Stomach (tissue), 4 donors: ENCODE measurements around the gene SH3BGRL3.

ENCODE experiments used
- EP300 ChIP-seq: sonication (generic); formaldehyde crosslinking; IDR thresholded peaks from one replicate; pipeline ENCODE4 v1.6.1; 2017; ENCODE audit warnings: antibody characterized with exemption
- POLR2A ChIP-seq, 4 donors: fragments of 450-650 bp; IDR thresholded peaks; one replicate each; pipeline ENCODE4 v1.6.1; 2016; ENCODE audit warnings: antibody characterized with exemption in 4 of 4, control low read depth in 2 of 4, mild to moderate bottlenecking in 1 of 4, moderate library complexity in 1 of 4
- TF ChIP-seq, protein P1 (sequence below), 7 experiments: fragments of 450-650 bp in 4 of 7; fragments of 200-600 bp in 3 of 7; sonication (generic) in 3 of 7; IDR thresholded peaks; one replicate each; pipeline ENCODE4 v1.5.1; 2016 to 2019; ENCODE audit warnings: antibody characterized with exemption in 7 of 7, control low read depth in 2 of 7, mild to moderate bottlenecking in 1 of 7

GRCh38 chr1:26237230-26237966 lies 42.5 kb upstream of the SH3BGRL3 start:
- TF ChIP-seq, protein P1, sequence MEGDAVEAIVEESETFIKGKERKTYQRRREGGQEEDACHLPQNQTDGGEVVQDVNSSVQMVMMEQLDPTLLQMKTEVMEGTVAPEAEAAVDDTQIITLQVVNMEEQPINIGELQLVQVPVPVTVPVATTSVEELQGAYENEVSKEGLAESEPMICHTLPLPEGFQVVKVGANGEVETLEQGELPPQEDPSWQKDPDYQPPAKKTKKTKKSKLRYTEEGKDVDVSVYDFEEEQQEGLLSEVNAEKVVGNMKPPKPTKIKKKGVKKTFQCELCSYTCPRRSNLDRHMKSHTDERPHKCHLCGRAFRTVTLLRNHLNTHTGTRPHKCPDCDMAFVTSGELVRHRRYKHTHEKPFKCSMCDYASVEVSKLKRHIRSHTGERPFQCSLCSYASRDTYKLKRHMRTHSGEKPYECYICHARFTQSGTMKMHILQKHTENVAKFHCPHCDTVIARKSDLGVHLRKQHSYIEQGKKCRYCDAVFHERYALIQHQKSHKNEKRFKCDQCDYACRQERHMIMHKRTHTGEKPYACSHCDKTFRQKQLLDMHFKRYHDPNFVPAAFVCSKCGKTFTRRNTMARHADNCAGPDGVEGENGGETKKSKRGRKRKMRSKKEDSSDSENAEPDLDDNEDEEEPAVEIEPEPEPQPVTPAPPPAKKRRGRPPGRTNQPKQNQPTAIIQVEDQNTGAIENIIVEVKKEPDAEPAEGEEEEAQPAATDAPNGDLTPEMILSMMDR (IDR thresholded peaks at IDR 0.05), result no peak
- TF ChIP-seq POLR2A (IDR thresholded peaks at IDR 0.05) (no peak), EP300 (no peak)
